ENCODE data around the gene CNTN4. TPM values are rescaled to one million over a fixed set of nuclear protein-coding genes. Genes with fewer than 3 reads are reported as not detected.

CNTN4 gene
- total and polyA plus RNA-seq, 2 experiments from 2014 or later, result 0.91 to 4.0 TPM

- H3K36me3 ChIP-seq (ENCODE audit: insufficient read depth), result no peaks in the 10 kb centered on the region
- H3K4me2 ChIP-seq, result no peak overlapping the region
- no peaks in the 10 kb centered on the region for H3F3A ChIP-seq (replicated peaks; ENCODE audit: low read depth)
- H3K79me2 ChIP-seq (replicated peaks; ENCODE audit: insufficient read depth), result no peaks in the 10 kb centered on the region
- no peak overlapping the region for H3K4me3 ChIP-seq
- ATAC-seq (no peak), DNase-seq (ENCODE audit: low spot score) (no peak)
- H2AFZ ChIP-seq, result no peak overlapping the region
- TF ChIP-seq JUNB (IDR thresholded peaks at IDR 0.05; ENCODE audit: unreplicated experiment) (no peak), NANOG (IDR thresholded peaks at IDR 0.05; ENCODE audit: borderline replicate concordance) (no peak), POLR2AphosphoS5 (IDR thresholded peaks at IDR 0.05; ENCODE audit: low read depth) (no peak), EZH2phosphoT487 (IDR thresholded peaks at IDR 0.05; ENCODE audit: unreplicated experiment) (no peak), EZH2 (IDR thresholded peaks at IDR 0.05; ENCODE audit: low read depth, unreplicated experiment) (no peak), STAT1 (IDR thresholded peaks at IDR 0.05; ENCODE audit: unreplicated experiment) (no peak), REST (IDR thresholded peaks at IDR 0.05; ENCODE audit: unreplicated experiment) (no peak), CREB1 (CRISPR knock-in tag; IDR thresholded peaks at IDR 0.05; ENCODE audit: low read depth) (no peak), ZNF331 (CRISPR knock-in tag; IDR thresholded peaks at IDR 0.05; ENCODE audit: low read depth) (no peak), ZNF114 (CRISPR knock-in tag; IDR thresholded peaks at IDR 0.05) (no peak)
- TF ChIP-seq, protein P1, sequence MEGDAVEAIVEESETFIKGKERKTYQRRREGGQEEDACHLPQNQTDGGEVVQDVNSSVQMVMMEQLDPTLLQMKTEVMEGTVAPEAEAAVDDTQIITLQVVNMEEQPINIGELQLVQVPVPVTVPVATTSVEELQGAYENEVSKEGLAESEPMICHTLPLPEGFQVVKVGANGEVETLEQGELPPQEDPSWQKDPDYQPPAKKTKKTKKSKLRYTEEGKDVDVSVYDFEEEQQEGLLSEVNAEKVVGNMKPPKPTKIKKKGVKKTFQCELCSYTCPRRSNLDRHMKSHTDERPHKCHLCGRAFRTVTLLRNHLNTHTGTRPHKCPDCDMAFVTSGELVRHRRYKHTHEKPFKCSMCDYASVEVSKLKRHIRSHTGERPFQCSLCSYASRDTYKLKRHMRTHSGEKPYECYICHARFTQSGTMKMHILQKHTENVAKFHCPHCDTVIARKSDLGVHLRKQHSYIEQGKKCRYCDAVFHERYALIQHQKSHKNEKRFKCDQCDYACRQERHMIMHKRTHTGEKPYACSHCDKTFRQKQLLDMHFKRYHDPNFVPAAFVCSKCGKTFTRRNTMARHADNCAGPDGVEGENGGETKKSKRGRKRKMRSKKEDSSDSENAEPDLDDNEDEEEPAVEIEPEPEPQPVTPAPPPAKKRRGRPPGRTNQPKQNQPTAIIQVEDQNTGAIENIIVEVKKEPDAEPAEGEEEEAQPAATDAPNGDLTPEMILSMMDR (conservative IDR thresholded peaks at IDR 0.05; ENCODE audit: low read depth in 2 of 2), result no peak
- TF ChIP-seq, protein P2, sequence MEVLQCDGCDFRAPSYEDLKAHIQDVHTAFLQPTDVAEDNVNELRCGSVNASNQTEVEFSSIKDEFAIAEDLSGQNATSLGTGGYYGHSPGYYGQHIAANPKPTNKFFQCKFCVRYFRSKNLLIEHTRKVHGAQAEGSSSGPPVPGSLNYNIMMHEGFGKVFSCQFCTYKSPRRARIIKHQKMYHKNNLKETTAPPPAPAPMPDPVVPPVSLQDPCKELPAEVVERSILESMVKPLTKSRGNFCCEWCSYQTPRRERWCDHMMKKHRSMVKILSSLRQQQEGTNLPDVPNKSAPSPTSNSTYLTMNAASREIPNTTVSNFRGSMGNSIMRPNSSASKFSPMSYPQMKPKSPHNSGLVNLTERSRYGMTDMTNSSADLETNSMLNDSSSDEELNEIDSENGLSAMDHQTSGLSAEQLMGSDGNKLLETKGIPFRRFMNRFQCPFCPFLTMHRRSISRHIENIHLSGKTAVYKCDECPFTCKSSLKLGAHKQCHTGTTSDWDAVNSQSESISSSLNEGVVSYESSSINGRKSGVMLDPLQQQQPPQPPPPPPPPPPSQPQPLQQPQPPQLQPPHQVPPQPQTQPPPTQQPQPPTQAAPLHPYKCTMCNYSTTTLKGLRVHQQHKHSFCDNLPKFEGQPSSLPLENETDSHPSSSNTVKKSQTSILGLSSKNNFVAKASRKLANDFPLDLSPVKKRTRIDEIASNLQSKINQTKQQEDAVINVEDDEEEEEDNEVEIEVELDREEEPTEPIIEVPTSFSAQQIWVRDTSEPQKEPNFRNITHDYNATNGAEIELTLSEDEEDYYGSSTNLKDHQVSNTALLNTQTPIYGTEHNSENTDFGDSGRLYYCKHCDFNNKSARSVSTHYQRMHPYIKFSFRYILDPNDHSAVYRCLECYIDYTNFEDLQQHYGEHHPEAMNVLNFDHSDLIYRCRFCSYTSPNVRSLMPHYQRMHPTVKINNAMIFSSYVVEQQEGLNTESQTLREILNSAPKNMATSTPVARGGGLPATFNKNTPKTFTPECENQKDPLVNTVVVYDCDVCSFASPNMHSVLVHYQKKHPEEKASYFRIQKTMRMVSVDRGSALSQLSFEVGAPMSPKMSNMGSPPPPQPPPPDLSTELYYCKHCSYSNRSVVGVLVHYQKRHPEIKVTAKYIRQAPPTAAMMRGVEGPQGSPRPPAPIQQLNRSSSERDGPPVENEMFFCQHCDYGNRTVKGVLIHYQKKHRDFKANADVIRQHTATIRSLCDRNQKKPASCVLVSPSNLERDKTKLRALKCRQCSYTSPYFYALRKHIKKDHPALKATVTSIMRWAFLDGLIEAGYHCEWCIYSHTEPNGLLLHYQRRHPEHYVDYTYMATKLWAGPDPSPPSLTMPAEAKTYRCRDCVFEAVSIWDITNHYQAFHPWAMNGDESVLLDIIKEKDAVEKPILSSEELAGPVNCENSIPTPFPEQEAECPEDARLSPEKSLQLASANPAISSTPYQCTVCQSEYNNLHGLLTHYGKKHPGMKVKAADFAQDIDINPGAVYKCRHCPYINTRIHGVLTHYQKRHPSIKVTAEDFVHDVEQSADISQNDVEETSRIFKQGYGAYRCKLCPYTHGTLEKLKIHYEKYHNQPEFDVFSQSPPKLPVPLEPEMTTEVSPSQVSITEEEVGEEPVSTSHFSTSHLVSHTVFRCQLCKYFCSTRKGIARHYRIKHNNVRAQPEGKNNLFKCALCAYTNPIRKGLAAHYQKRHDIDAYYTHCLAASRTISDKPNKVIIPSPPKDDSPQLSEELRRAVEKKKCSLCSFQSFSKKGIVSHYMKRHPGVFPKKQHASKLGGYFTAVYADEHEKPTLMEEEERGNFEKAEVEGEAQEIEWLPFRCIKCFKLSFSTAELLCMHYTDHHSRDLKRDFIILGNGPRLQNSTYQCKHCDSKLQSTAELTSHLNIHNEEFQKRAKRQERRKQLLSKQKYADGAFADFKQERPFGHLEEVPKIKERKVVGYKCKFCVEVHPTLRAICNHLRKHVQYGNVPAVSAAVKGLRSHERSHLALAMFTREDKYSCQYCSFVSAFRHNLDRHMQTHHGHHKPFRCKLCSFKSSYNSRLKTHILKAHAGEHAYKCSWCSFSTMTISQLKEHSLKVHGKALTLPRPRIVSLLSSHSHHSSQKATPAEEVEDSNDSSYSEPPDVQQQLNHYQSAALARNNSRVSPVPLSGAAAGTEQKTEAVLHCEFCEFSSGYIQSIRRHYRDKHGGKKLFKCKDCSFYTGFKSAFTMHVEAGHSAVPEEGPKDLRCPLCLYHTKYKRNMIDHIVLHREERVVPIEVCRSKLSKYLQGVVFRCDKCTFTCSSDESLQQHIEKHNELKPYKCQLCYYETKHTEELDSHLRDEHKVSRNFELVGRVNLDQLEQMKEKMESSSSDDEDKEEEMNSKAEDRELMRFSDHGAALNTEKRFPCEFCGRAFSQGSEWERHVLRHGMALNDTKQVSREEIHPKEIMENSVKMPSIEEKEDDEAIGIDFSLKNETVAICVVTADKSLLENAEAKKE (CRISPR knock-in tag; IDR thresholded peaks at IDR 0.05), result no peak
- TF ChIP-seq, protein P3, sequence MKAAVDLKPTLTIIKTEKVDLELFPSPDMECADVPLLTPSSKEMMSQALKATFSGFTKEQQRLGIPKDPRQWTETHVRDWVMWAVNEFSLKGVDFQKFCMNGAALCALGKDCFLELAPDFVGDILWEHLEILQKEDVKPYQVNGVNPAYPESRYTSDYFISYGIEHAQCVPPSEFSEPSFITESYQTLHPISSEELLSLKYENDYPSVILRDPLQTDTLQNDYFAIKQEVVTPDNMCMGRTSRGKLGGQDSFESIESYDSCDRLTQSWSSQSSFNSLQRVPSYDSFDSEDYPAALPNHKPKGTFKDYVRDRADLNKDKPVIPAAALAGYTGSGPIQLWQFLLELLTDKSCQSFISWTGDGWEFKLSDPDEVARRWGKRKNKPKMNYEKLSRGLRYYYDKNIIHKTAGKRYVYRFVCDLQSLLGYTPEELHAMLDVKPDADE (IDR thresholded peaks at IDR 0.05), result no peak
- H3K27ac ChIP-seq (ENCODE audit: low read depth), result no peak overlapping the region
- no peaks in the 10 kb centered on the region for H3K27me3 ChIP-seq (ENCODE audit: insufficient read depth)
- no peaks in the 10 kb centered on the region for H4K20me1 ChIP-seq (replicated peaks; ENCODE audit: insufficient read depth)
- Mint-ChIP-seq H3K9me3 (peaks cover 95% of the 10 kb centered on the region), H3K4me1 (no peaks in the 10 kb centered on the region), H3K36me3 (ENCODE audit: low read depth) (peaks cover 16% of the 10 kb centered on the region; the same call in 2 of the 3 replicates), H3K4me3 (no peak overlapping the region), H3K27me3 (ENCODE audit: insufficient read depth, low read depth, poor library complexity) (no peaks in the 10 kb centered on the region), H3K27ac (no peak overlapping the region)
- no peaks in the 10 kb centered on the region for H3K9me2 ChIP-seq (ENCODE audit: insufficient read depth)
- no peaks in the 10 kb centered on the region for H3K4me1 ChIP-seq (ENCODE audit: insufficient read depth)
These were observed 478.9 kb downstream of the CNTN4 start for GRCh38 chr3:2577571-2577970.

Data from GM23338 (cell line).